ENCODE measurements around the gene VWCE. TPM values are rescaled to one million over a fixed set of nuclear protein-coding genes. Genes with fewer than 3 reads are reported as not detected.
A peak's percentile ranks its signal among the peaks of the same experiment; 100 is the strongest.

The VWCE gene
- total and polyA plus RNA-seq, 9 of the 15 experiments (the other 6 are each of a cell fraction or from before 2014, with no cell fraction given) = 0.06 to 1.6 (median 0.63) TPM; not detected in 1

- no TSS peak for BruUV-seq (replicated peaks)
- ChIA-PET CTCF (ENCODE audit: low intra/inter-chr PET ratio) (interaction anchor here (1.9 to 8.5 kb wide), 2 partner anchors 52 to 78 kb away, joined by 4 to 135 read pairs; no protein-coding TSS in a partner anchor), POLR2A (interaction anchor here (0.7 to 2.3 kb wide), 12 partner anchors 9 to 323 kb away, joined by 3 to 37 read pairs (median 5); partner anchors contain the start of genes CYB561A3 and TMEM138)
- Histone ChIP-seq H3K4me2 (ENCODE audit: insufficient read depth, low read length) (peak within 1 kb of the TSS; percentile 100), H4K20me1 (replicated peaks; ENCODE audit: control insufficient read depth, insufficient read depth, low read length) (peaks cover 7% of the 10 kb centered on the region), H3K9me1 (ENCODE audit: control insufficient read depth, insufficient read depth, low read length) (no peaks in the 10 kb centered on the region), H3K4me3 (peak within 1 kb of the TSS; percentile 88), H3K79me2 (ENCODE audit: control insufficient read depth, insufficient read depth, low read length) (peaks cover 65% of the 10 kb centered on the region), H3K27ac (ENCODE audit: extremely low read depth, low read depth, low read length) (peak within 1 kb of the TSS; percentile 97), H3K9ac (ENCODE audit: insufficient read depth in 1 of 2, low read depth in 2 of 2, low read length in 2 of 2) (peak within 1 kb of the TSS; percentile 99), H3K27me3 (ENCODE audit: control insufficient read depth in 2 of 2, insufficient read depth in 2 of 2, low read length in 2 of 2) (no peaks in the 10 kb centered on the region), H3K36me3 (ENCODE audit: control insufficient read depth, insufficient read depth, low read length) (peaks cover 35% of the 10 kb centered on the region), H2AFZ (ENCODE audit: low read depth, low read length) (peak within 1 kb of the TSS; percentile 82), H3K9me3 (replicated peaks; ENCODE audit: control insufficient read depth, insufficient read depth, low read depth, low read length) (no peaks in the 10 kb centered on the region), H3K4me1 (replicated peaks in 1 of 2; ENCODE audit: control insufficient read depth in 2 of 2, insufficient read depth in 2 of 2, low read length in 2 of 2) (peaks cover 40 to 56% of the 10 kb centered on the region in 2 experiments; a peak in 4 of 5 replicates)
- intact Hi-C loops (cut with micrococcal nuclease) (loop anchor here (2.0 to 5.0 kb wide), 3 partner anchors 30 to 76 kb away; partner anchors contain the start of gene TMEM138), in situ Hi-C loops (cut with MboI) (no loop called here)
- ATAC-seq (peak; percentile 92), DNase-seq (ENCODE audit: extremely low read depth in 1 of 4, low spot score in 3 of 4) (peak; percentile 93 to 97 (median 95)), FAIRE-seq (peak; percentile 52)
- 1% methylated on average over 57 of the region's 81 CpGs for WGBS (ENCODE audit: insufficient coverage, low coverage, missing lambda C conversion rate)
- TF ChIP-seq HDAC2 (IDR thresholded peaks at IDR 0.05) (no peak), TAF7 (tag; IDR thresholded peaks at IDR 0.05) (0 out of 2 replicates have a peak, but pooled peaks have one; percentile 11), THAP12 (CRISPR knock-in tag; IDR thresholded peaks at IDR 0.05) (peak; percentile 92), CHD1 (IDR thresholded peaks at IDR 0.05; ENCODE audit: low read length) (no peak), E2F3 (CRISPR knock-in tag; IDR thresholded peaks at IDR 0.05) (0 out of 2 replicates have a peak, but pooled peaks have one; percentile 0), CCNT2 (IDR thresholded peaks at IDR 0.05; ENCODE audit: borderline replicate concordance, extremely low read depth, insufficient read length, low read depth, low read length) (peak; percentile 92), RNF2 (IDR thresholded peaks at IDR 0.05) (0 out of 2 replicates have a peak, but pooled peaks have one; percentile 30), ZNF408 (CRISPR knock-in tag; IDR thresholded peaks at IDR 0.05; ENCODE audit: low read depth) (no peak), KDM5B (IDR thresholded peaks at IDR 0.05; ENCODE audit: insufficient replicate concordance, low read depth, low read length) (peak; percentile 86), MXD1 (CRISPR knock-in tag; IDR thresholded peaks at IDR 0.05; ENCODE audit: borderline replicate concordance, poor library complexity, severe bottlenecking) (peak; percentile 24), NCOA6 (IDR thresholded peaks at IDR 0.05) (no peak), CCAR2 (IDR thresholded peaks at IDR 0.05; ENCODE audit: low read depth, low read length) (no peak), SRF (CRISPR knock-in tag; IDR thresholded peaks at IDR 0.05) (peak in 1 of 2 experiments; percentile 75; a peak in 1 of 4 replicates), ARNT (IDR thresholded peaks at IDR 0.05) (no peak), MAZ (CRISPR knock-in tag; conservative IDR thresholded peaks at IDR 0.05 in 1 of 2, IDR thresholded peaks at IDR 0.05 in 1 of 2) (peak; percentile 85 to 89), CREB3L1 (IDR thresholded peaks at IDR 0.05; ENCODE audit: borderline replicate concordance, low read depth) (peak; percentile 96), ZNF644 (tag; IDR thresholded peaks at IDR 0.05; ENCODE audit: low read depth) (no peak)
Measured at GRCh38 chr11:61332797-61333549, 37.9 kb upstream of the VWCE start, which contains the start of the genes DDB1 and TKFC. TSS of gene DDB1 (minus strand) at chr11:61333105. CDS start at chr11:61332968, 137 bp downstream. TSS of gene TKFC (plus strand) at chr11:61333228. CDS start at chr11:61334729, 1,501 bp downstream.
